ENCODE results near the gene DAAM2.

DAAM2 gene

DNA sequence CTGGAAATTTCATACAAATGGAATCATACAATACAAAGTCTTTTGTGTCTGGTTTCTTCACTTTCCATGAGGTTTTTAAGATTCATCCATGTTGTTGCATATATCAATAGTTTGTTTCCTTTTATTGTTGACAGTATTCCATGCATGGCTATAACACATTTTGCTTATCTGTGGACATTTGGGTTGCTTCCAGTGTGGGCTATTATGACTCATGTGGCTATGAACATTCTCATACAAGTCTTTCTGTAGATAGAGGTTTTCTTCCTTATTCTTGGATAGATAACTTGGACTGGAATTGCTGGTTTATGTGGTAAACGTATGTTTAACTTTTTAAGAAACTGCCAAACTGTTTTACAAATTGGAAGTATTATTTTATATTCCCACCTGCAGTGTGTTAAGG, 36.9 kb upstream of the DAAM2 start:
- DNase-seq = no peak

DNA sequence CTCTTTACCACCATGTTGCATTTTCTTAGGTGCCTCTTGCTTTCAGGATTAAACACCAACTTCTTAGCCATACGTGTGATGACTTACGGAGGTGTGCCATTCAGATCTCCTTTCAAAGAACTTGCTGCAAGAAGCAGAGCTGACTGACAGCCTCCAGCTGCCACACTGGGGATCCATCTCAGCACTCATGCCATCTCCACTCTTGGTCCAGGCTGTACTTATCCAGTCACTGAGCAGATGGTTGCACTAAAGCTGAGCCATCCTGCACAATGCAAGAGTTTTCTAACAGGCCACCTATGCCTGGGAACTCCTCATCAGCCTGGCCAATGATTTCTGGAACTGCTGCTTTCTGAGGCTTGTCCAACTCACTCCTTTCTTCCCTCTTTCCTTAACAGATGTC, 35.6 kb upstream of the DAAM2 start:
- H3K4me3 ChIP-seq (ENCODE audit: low read depth, low read length) = no peak overlapping the region
- H3K4me1 ChIP-seq = no peaks in the 10 kb centered on the region
- no peaks in the 10 kb centered on the region for H3K9me3 ChIP-seq
- no peaks in the 10 kb centered on the region for H3K36me3 ChIP-seq
- TF ChIP-seq, protein P1, sequence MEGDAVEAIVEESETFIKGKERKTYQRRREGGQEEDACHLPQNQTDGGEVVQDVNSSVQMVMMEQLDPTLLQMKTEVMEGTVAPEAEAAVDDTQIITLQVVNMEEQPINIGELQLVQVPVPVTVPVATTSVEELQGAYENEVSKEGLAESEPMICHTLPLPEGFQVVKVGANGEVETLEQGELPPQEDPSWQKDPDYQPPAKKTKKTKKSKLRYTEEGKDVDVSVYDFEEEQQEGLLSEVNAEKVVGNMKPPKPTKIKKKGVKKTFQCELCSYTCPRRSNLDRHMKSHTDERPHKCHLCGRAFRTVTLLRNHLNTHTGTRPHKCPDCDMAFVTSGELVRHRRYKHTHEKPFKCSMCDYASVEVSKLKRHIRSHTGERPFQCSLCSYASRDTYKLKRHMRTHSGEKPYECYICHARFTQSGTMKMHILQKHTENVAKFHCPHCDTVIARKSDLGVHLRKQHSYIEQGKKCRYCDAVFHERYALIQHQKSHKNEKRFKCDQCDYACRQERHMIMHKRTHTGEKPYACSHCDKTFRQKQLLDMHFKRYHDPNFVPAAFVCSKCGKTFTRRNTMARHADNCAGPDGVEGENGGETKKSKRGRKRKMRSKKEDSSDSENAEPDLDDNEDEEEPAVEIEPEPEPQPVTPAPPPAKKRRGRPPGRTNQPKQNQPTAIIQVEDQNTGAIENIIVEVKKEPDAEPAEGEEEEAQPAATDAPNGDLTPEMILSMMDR (IDR thresholded peaks at IDR 0.05; ENCODE audit: low read depth, low read length) = no peak
- no peaks in the 10 kb centered on the region; the same call in none of the 2 replicates for H3K27me3 ChIP-seq
- DNase-seq = no peak

More for the DNA sequence above, 36.9 kb upstream of the DAAM2 start:
- Histone ChIP-seq H3K4me1 (no peaks in the 10 kb centered on the region), H3K9me3 (no peaks in the 10 kb centered on the region), H3K27me3 (no peaks in the 10 kb centered on the region; the same call in none of the 2 replicates), H3K36me3 (no peaks in the 10 kb centered on the region), H3K4me3 (ENCODE audit: low read depth, low read length) (no peak overlapping the region)
- TF ChIP-seq, protein P1 (IDR thresholded peaks at IDR 0.05; ENCODE audit: low read depth, low read length) = no peak

DNA sequence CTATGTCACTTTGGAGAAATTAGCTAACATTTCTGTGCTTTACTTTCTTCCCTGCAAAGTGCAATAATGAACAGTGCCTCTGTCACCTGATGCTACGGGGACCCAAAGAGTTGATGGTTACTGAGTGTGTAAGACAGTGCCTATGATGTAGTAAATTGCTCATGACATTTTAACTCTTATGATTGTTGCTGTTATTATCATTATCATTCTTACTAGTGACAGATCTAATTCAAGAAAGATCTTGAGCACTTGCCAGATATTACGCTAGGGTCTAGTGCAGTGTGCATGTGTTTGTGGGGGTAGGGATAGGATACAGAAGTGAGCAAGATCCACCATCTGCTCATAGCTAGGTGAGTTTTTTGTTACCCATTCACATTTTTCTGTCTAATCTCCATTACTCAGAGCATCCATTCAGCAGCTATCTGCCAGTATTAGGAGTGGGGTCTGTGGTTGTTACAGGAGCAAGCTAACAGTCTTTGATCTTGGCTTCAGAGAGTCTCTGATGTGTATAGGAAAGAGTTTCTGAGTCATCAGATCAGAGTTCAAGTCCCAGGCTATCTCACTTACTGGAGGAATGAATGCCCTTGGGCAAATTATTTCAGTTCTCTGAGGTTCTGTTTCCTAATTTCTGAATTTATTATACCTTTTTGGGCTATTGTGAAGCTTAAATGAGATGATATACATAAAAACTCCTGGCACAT, 33.1 kb upstream of the DAAM2 start:
- no peak overlapping the region for H3K4me3 ChIP-seq (ENCODE audit: low read depth, low read length)
- H3K4me1 ChIP-seq = no peaks in the 10 kb centered on the region
- DNase-seq = no peak
- TF ChIP-seq, protein P1 (IDR thresholded peaks at IDR 0.05; ENCODE audit: low read depth, low read length) = no peak
- H3K27me3 ChIP-seq = no peaks in the 10 kb centered on the region; the same call in none of the 2 replicates
- H3K36me3 ChIP-seq = no peaks in the 10 kb centered on the region
- H3K9me3 ChIP-seq = no peaks in the 10 kb centered on the region

DNA sequence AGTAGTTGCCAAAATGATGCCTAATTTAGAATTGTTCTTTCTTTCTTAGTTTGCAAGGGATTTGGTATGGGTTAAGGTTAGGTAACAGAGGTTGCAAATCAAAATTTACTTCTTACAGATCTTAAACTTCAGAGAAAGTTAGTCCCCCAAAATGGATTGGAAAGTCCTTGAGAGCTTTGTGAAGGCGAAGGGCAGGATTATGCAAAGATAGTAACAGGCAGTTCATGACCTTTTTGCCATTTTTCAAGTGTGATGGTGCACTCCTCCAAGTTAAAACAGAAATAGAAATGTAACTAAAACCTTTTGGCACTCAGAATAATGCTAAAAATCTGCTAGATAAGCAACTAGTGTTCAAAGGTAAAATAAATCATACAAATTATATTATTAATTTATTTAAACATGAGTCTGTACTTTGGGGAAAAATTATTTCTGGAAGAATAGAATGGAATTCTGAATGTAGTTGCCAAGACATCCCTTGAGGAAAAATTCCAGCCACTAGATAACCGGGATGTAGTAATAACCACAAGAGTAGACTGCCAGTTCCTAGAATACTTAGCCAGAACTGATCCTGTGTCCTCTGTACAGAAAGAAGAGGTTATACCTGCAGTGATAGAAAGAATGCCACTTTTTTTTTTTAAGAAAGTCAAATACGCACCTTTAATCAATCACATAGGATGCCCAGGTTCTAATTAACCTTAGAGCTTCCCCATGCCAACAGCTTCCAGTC, 31.8 kb upstream of the DAAM2 start:
- Histone ChIP-seq H3K27me3 (no peaks in the 10 kb centered on the region; the same call in 1 of the 2 replicates), H3K4me3 (ENCODE audit: low read depth, low read length) (no peak overlapping the region), H3K4me1 (no peaks in the 10 kb centered on the region), H3K9me3 (no peaks in the 10 kb centered on the region), H3K36me3 (no peaks in the 10 kb centered on the region)
- TF ChIP-seq, protein P1 (IDR thresholded peaks at IDR 0.05; ENCODE audit: low read depth, low read length) = no peak
- DNase-seq = no peak

DNA sequence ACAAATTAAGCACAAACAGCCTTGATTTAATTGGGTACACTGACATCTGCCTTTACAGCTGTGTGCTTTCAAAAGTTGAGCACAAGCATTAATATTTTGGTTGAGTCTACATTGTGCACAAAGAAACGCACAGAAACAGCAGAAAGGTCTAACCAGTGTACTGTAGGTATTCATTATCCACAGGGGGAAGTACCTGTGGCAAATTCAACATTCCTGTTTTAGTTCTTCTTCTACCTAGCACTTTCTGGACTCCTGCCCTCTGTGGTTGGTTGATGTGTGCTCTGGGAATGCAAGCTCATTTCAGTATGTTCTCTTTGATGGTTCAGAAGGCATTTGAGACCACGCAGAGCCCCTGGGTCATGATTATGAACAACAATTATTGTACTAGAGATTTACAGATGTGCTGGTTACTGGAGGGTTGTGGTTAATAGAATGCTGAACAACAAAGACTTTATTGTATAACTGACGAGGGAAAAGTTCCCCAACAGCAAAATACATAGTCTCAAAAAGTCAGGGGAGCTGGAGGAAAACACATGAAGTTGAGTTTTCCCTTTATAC, 26.6 kb upstream of the DAAM2 start:
- Histone ChIP-seq H3K9me3 (no peaks in the 10 kb centered on the region), H3K36me3 (no peaks in the 10 kb centered on the region), H3K4me1 (no peaks in the 10 kb centered on the region), H3K4me3 (ENCODE audit: low read depth, low read length) (no peak overlapping the region), H3K27me3 (no peaks in the 10 kb centered on the region)
- DNase-seq = no peak
- TF ChIP-seq, protein P1 (IDR thresholded peaks at IDR 0.05; ENCODE audit: low read depth, low read length) = no peak

- H3K36me3 ChIP-seq = no peaks in the 10 kb centered on the region
- H3K4me1 ChIP-seq = no peaks in the 10 kb centered on the region
- TF ChIP-seq, protein P1 (IDR thresholded peaks at IDR 0.05; ENCODE audit: low read depth, low read length) = no peak
- no peaks in the 10 kb centered on the region for H3K27me3 ChIP-seq
- H3K9me3 ChIP-seq = no peaks in the 10 kb centered on the region
- H3K4me3 ChIP-seq (ENCODE audit: low read depth, low read length) = no peak overlapping the region
- no peak for DNase-seq
Measured at GRCh38 chr6:39769012-39769411, 23.2 kb upstream of the DAAM2 start.

All from BE2C (cell line).